Tibial nerve (tissue), 4 donors: ENCODE results near the gene ST8SIA2. TPM values are rescaled to one million over a fixed set of nuclear protein-coding genes. Genes with fewer than 3 reads are reported as not detected.

Experiments
- DNase-seq, 2 donors: peaks; one replicate each; pipeline ENCODE4 v3.0.0-alpha.2; 2019; ENCODE audit warnings: low spot score in 2 of 2
- H3K27ac ChIP-seq, 4 donors: fragments of 200-600 bp; sonication (generic) in 3 of 4; one replicate each; pipeline ENCODE4 v1.5.1; 2017 to 2019; ENCODE audit warnings: mild to moderate bottlenecking in 1 of 4
- H3K27me3 ChIP-seq, 2 donors: fragments of 200-600 bp; sonication (generic) in 1 of 2; one replicate each; pipeline versions ENCODE4 v1.5.1 to v1.6.0; 2017 to 2019
- H3K36me3 ChIP-seq, 3 donors: fragments of 200-600 bp; sonication (generic); one replicate each; pipeline ENCODE4 v1.5.1; 2018 to 2019
- H3K4me1 ChIP-seq, 4 donors: fragments of 200-600 bp; sonication (generic) in 3 of 4; one replicate each; pipeline ENCODE4 v1.5.1; 2017 to 2019
- H3K4me3 ChIP-seq, 4 donors: fragments of 200-600 bp; sonication (generic) in 3 of 4; one replicate each; pipeline ENCODE4 v1.5.1; 2017 to 2019; ENCODE audit warnings: mild to moderate bottlenecking in 1 of 4, moderate library complexity in 1 of 4
- H3K9me3 ChIP-seq, 4 donors: fragments of 200-600 bp; sonication (generic) in 3 of 4; one replicate each; pipeline ENCODE4 v1.5.1; 2017 to 2019
- CTCF ChIP-seq, 5 experiments: fragments of 200-600 bp in 3 of 5; fragments of 450-650 bp in 2 of 5; sonication (generic) in 3 of 5; IDR thresholded peaks; one replicate each; pipeline ENCODE4 v1.5.1; 2016 to 2019; ENCODE audit warnings: antibody characterized with exemption in 5 of 5, mild to moderate bottlenecking in 3 of 5, moderate library complexity in 2 of 5
- EP300 ChIP-seq, 2 donors: sonication (generic); formaldehyde crosslinking; IDR thresholded peaks; one replicate each; pipeline ENCODE4 v1.6.1; 2017; ENCODE audit warnings: antibody characterized with exemption in 2 of 2, mild to moderate bottlenecking in 1 of 2
- POLR2A ChIP-seq, 2 donors: fragments of 450-650 bp; IDR thresholded peaks; one replicate each; pipeline ENCODE4 v1.6.1; 2017; ENCODE audit warnings: antibody characterized with exemption in 2 of 2, mild to moderate bottlenecking in 2 of 2, moderate library complexity in 2 of 2
- WGBS, 2 donors: methylation state at CpG; one replicate each; pipeline ENCODE4 v1.1.5; 2018; 5-methylcytosine and 5-hydroxymethylcytosine counted together
- total RNA-seq, 4 donors: library from RNA; depleted of rRNA; stranded (reverse); fragments of >200 nt; gene quantifications; one replicate each; pipeline ENCODE4 v1.1.0, GENCODE V29; 2016

Gene ST8SIA2
- total RNA-seq, 4 donors from 2014 or later = not detected

GRCh38 chr15:92361321-92362000 is 32.2 kb upstream of the ST8SIA2 start:
- 71 to 73% methylated on average over 10 of the region's 10 CpGs for WGBS, 2 donors
- Histone ChIP-seq H3K4me3 (no peak overlapping the region), H3K27ac (no peak overlapping the region), H3K9me3 (no peaks in the 10 kb centered on the region), H3K36me3 (no peaks in the 10 kb centered on the region), H3K4me1 (no peaks in the 10 kb centered on the region), H3K27me3 (no peaks in the 10 kb centered on the region)
- TF ChIP-seq EP300 (IDR thresholded peaks at IDR 0.05) (no peak), POLR2A (IDR thresholded peaks at IDR 0.05) (no peak), CTCF (IDR thresholded peaks at IDR 0.05) (no peak)
- no peak for DNase-seq

- WGBS, 2 donors = 71 to 84% methylated on average over 3 of the region's 3 CpGs
- TF ChIP-seq POLR2A (IDR thresholded peaks at IDR 0.05) (no peak), CTCF (IDR thresholded peaks at IDR 0.05) (no peak), EP300 (IDR thresholded peaks at IDR 0.05) (no peak)
- H3K4me1 ChIP-seq = no peaks in the 10 kb centered on the region
- no peaks in the 10 kb centered on the region for H3K27me3 ChIP-seq
- no peaks in the 10 kb centered on the region for H3K36me3 ChIP-seq
- no peak for DNase-seq
- no peak overlapping the region for H3K27ac ChIP-seq
- no peak overlapping the region for H3K4me3 ChIP-seq
- H3K9me3 ChIP-seq = peaks cover 0 to 5% (median 0%) of the 10 kb centered on the region in 4 donors
Measured at GRCh38 chr15:92362001-92362350, 31.7 kb upstream of the ST8SIA2 start.

DNA sequence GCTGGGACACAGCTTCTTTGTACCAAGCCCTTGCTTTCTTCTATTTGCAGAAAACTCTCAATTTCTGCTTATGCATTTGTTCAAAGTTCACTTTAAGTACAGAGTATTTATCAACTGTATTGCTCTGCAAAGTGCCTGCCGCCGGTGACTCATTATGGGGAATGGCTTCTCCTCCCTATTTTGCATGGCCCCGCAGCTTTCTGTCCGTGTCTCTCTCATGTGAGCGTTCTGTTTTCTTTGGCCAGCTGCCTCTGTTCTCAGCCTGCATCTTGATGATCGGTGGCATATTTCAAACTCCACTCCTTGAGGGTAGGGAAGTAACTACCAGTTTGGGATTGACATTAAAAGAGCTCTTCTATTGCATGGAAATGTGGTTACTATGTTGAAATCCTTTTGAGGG is 28.6 kb upstream of the ST8SIA2 start:
- no peaks in the 10 kb centered on the region for H3K4me1 ChIP-seq
- WGBS, 2 donors = 27 to 32% methylated on average over 6 of the region's 6 CpGs

GRCh38 chr15:92365906-92366305 is 27.8 kb upstream of the ST8SIA2 start:
- Histone ChIP-seq H3K9me3 (peaks cover 0 to 5% (median 0%) of the 10 kb centered on the region in 4 donors), H3K27me3 (no peaks in the 10 kb centered on the region), H3K36me3 (no peaks in the 10 kb centered on the region), H3K4me3 (no peak overlapping the region), H3K27ac (no peak overlapping the region), H3K4me1 (no peaks in the 10 kb centered on the region)
- WGBS, 2 donors = 68 to 70% methylated on average over 3 of the region's 3 CpGs
- DNase-seq = no peak
- TF ChIP-seq CTCF (IDR thresholded peaks at IDR 0.05) (no peak), POLR2A (IDR thresholded peaks at IDR 0.05) (no peak), EP300 (IDR thresholded peaks at IDR 0.05) (no peak)

More for the DNA sequence above, 28.6 kb upstream of the ST8SIA2 start:
- Histone ChIP-seq H3K36me3 (no peaks in the 10 kb centered on the region), H3K27ac (no peak overlapping the region), H3K4me3 (no peak overlapping the region), H3K27me3 (no peaks in the 10 kb centered on the region), H3K9me3 (peaks cover 0 to 5% (median 0%) of the 10 kb centered on the region in 4 donors)
- TF ChIP-seq EP300 (IDR thresholded peaks at IDR 0.05) (no peak), POLR2A (IDR thresholded peaks at IDR 0.05) (no peak), CTCF (IDR thresholded peaks at IDR 0.05) (no peak)
- DNase-seq = no peak

DNA sequence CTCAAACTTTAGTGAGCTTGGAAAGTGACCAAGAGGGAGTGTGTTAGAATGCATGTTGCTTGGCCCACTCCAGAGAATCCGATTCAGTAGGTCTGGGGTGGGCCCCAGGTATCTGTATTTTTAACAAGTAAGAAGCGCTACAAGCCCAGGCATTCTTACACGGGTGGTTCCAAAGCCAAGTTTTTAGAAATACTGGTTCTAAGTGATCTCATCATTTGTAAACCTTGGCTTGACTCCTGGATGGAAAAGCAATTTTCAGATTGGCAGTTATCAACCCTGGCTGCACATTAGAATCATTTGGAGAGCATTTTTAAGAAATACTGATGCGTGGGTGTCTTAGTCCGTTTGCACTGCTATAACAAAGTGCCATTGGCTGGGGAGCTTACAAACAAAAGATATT is 27.3 kb upstream of the ST8SIA2 start:
- Histone ChIP-seq H3K36me3 (no peaks in the 10 kb centered on the region), H3K4me3 (no peak overlapping the region), H3K4me1 (no peaks in the 10 kb centered on the region), H3K27ac (no peak overlapping the region), H3K9me3 (peaks cover 0 to 5% (median 0%) of the 10 kb centered on the region in 4 donors), H3K27me3 (no peaks in the 10 kb centered on the region)
- WGBS, 2 donors = 68 to 81% methylated on average over 5 of the region's 5 CpGs
- DNase-seq = no peak
- TF ChIP-seq EP300 (IDR thresholded peaks at IDR 0.05) = no peak
- TF ChIP-seq POLR2A (IDR thresholded peaks at IDR 0.05) = no peak
- TF ChIP-seq CTCF (IDR thresholded peaks at IDR 0.05) = no peak
